NT2/D1 (cell line): ENCODE data around the gene NCOA3.

Experiments
- SUZ12 ChIP-seq: IDR thresholded peaks from 2 replicates; pipeline ENCODE4 v1.6.1; 2011; ENCODE audit not compliant: insufficient read length, insufficient read depth; ENCODE audit errors: extremely low read depth
- YY1 ChIP-seq: IDR thresholded peaks from 2 replicates; pipeline ENCODE4 v1.6.1; 2011; ENCODE audit not compliant: insufficient read length, insufficient read depth
- ZNF274 ChIP-seq: IDR thresholded peaks from 2 replicates; pipeline ENCODE4 v1.6.1; 2011; ENCODE audit warnings: mild to moderate bottlenecking, low read depth, low read length

- TF ChIP-seq ZNF274: no peak
- TF ChIP-seq SUZ12: no peak
- no peak for TF ChIP-seq YY1
These were observed 22.2 kb upstream of the NCOA3 start for GRCh38 chr20:47479506-47479905.
